ENCODE results near the gene TOM1L1.

TOM1L1 gene

DNA sequence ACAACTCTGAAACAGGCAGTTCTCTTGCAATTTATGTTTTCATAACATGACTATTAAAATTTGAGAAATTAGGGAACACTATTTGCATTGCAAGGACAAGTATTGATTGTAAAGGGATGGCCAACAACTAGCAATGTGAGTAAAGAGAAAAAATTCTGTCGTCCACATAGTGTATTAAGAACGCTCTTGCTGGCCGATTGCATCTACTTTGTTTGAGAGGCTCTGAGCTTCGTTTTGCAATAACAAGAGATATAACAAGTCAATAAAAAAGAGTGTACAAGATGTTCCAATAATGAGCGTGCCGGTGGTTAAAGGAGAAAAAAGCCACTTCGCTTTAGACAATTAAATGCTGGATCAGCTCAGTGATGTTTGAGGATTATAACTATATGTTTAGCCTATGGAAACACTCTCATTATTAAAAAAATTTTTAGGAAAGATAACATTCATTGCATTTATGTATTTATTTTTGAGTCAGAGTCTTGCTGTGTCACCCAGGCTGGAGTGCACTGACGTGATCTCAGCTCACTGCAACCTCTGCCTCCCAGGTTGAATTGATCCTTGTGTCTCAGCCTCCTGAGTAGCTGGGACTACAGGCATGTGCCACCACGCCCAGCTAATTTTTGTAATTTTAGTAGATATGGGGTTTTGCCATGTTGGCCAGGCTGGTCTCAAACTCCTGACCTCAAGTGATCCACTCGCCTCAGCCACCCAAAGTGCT lies 19.2 kb upstream of the TOM1L1 start:
- H2AK5ac ChIP-seq (ENCODE audit: low read depth, low read length) = no peak overlapping the region
- no CpG with 5 or more reads among the region's 10 CpGs for WGBS, 2 donors (ENCODE audit: extremely low coverage in 2 of 2, insufficient read length in 2 of 2, insufficient replicate concordance in 1 of 2)
- H3K18ac ChIP-seq (ENCODE audit: low read length) = no peak overlapping the region
- H3K14ac ChIP-seq (ENCODE audit: low read length) = no peak overlapping the region
- H2AFZ ChIP-seq (ENCODE audit: low read length) = no peak overlapping the region
- no peak overlapping the region for H4K8ac ChIP-seq (ENCODE audit: low read depth, low read length)
- H3K27me3 ChIP-seq (ENCODE audit: control insufficient read depth in 3 of 3, insufficient read depth in 3 of 3, low read depth in 1 of 3, low read length in 3 of 3) = no peaks in the 10 kb centered on the region
- H2BK120ac ChIP-seq (ENCODE audit: low read depth, low read length) = no peak overlapping the region
- no peaks in the 10 kb centered on the region for H3K79me1 ChIP-seq (ENCODE audit: low read depth, low read length)
- no peak overlapping the region for H4K91ac ChIP-seq (ENCODE audit: low read depth, low read length, poor library complexity)
- no peak overlapping the region for H3K4me2 ChIP-seq (ENCODE audit: insufficient read depth, low read length, poor library complexity, severe bottlenecking)
- H3K9ac ChIP-seq (ENCODE audit: low read depth, low read length, poor library complexity) = no peak overlapping the region
- no peak overlapping the region for H2BK12ac ChIP-seq (ENCODE audit: low read length)
- H2BK5ac ChIP-seq (ENCODE audit: low read length) = no peak overlapping the region
- H3K27ac ChIP-seq (replicated peaks; ENCODE audit: low read length) = no peak overlapping the region
- H3K9me3 ChIP-seq (replicated peaks in 1 of 2; ENCODE audit: control insufficient read depth in 2 of 2, insufficient read depth in 1 of 2, low read depth in 1 of 2, low read length in 2 of 2) = no peaks in the 10 kb centered on the region
- no peak for DNase-seq (ENCODE audit: low spot score)
- no peak overlapping the region for H3K4me3 ChIP-seq (ENCODE audit: low read length in 2 of 2)
- no peaks in the 10 kb centered on the region for H3K4me1 ChIP-seq (ENCODE audit: control insufficient read depth in 2 of 2, insufficient read depth in 1 of 2, low read depth in 1 of 2, low read length in 2 of 2)
- H2BK15ac ChIP-seq (ENCODE audit: low read length) = no peak overlapping the region
- no peak overlapping the region for H3K4ac ChIP-seq (ENCODE audit: low read length)
- H3K23ac ChIP-seq (ENCODE audit: low read depth, low read length, poor library complexity) = no peak overlapping the region
- H3K36me3 ChIP-seq (replicated peaks in 1 of 2; ENCODE audit: control insufficient read depth in 2 of 2, insufficient read depth in 2 of 2, low read length in 2 of 2) = no peaks in the 10 kb centered on the region

DNA sequence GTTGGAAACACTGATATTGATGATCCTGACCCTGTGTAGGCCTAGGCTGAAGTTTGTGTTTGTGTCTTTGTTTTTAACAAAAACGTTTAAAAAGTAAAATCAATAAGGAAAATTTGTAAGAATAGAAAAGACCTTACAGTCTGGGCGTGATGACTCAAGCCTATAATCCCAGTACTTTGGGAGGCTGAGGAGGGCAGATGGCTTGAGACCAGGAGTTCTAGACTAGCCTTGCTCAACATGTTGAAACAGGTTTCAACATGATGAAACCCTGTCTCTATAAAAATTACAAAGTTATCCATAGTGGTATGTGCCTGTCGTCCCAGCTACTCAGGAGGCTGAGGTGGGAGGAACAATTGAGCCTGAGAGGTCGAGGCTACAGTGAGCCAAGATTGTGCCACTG lies 18.3 kb upstream of the TOM1L1 start:
- Histone ChIP-seq H3K18ac (ENCODE audit: low read length) (no peak overlapping the region), H2BK120ac (ENCODE audit: low read depth, low read length) (no peak overlapping the region), H3K4ac (ENCODE audit: low read length) (no peak overlapping the region), H3K23ac (ENCODE audit: low read depth, low read length, poor library complexity) (no peak overlapping the region), H3K36me3 (replicated peaks in 1 of 2; ENCODE audit: control insufficient read depth in 2 of 2, insufficient read depth in 2 of 2, low read length in 2 of 2) (no peaks in the 10 kb centered on the region), H2AFZ (ENCODE audit: low read length) (no peak overlapping the region), H3K14ac (ENCODE audit: low read length) (no peak overlapping the region), H2BK12ac (ENCODE audit: low read length) (no peak overlapping the region), H3K9me3 (replicated peaks in 1 of 2; ENCODE audit: control insufficient read depth in 2 of 2, insufficient read depth in 1 of 2, low read depth in 1 of 2, low read length in 2 of 2) (no peaks in the 10 kb centered on the region), H4K8ac (ENCODE audit: low read depth, low read length) (no peak overlapping the region), H3K9ac (ENCODE audit: low read depth, low read length, poor library complexity) (no peak overlapping the region), H3K4me3 (ENCODE audit: low read length in 2 of 2) (no peak overlapping the region), H2BK5ac (ENCODE audit: low read length) (no peak overlapping the region), H4K91ac (ENCODE audit: low read depth, low read length, poor library complexity) (no peak overlapping the region), H3K4me1 (ENCODE audit: control insufficient read depth in 2 of 2, insufficient read depth in 1 of 2, low read depth in 1 of 2, low read length in 2 of 2) (no peaks in the 10 kb centered on the region), H3K27me3 (ENCODE audit: control insufficient read depth in 3 of 3, insufficient read depth in 3 of 3, low read depth in 1 of 3, low read length in 3 of 3) (no peaks in the 10 kb centered on the region), H3K4me2 (ENCODE audit: insufficient read depth, low read length, poor library complexity, severe bottlenecking) (no peak overlapping the region), H3K79me1 (ENCODE audit: low read depth, low read length) (no peaks in the 10 kb centered on the region), H2AK5ac (ENCODE audit: low read depth, low read length) (no peak overlapping the region), H2BK15ac (ENCODE audit: low read length) (no peak overlapping the region), H3K27ac (replicated peaks; ENCODE audit: low read length) (no peak overlapping the region)
- DNase-seq (ENCODE audit: low spot score) = no peak
- WGBS, 2 donors (ENCODE audit: extremely low coverage in 2 of 2, insufficient read length in 2 of 2, insufficient replicate concordance in 1 of 2) = no CpG with 5 or more reads among the region's 4 CpGs

DNA sequence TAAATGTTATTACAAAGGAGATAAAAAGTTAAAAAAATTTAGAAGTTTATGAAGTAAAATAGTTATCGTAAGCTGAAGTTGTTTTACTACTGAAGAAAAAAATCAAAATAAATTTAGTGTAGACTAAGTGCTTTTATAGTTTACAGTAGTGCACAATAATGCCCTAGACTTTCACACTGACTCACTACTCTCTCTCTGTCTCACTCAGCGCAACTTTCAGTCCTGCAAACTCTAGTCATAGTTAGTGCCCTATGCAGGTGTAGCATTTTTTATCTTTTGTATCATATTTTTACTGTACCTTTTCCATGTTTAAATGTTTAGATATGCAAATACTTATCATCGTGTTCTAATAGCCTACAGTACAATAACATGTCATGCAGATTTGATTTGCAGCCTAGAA lies 17.7 kb upstream of the TOM1L1 start:
- Histone ChIP-seq H2BK15ac (ENCODE audit: low read length) (no peak overlapping the region), H3K18ac (ENCODE audit: low read length) (no peak overlapping the region), H3K4ac (ENCODE audit: low read length) (no peak overlapping the region), H3K4me3 (ENCODE audit: low read length in 2 of 2) (no peak overlapping the region), H3K4me1 (ENCODE audit: control insufficient read depth in 2 of 2, insufficient read depth in 1 of 2, low read depth in 1 of 2, low read length in 2 of 2) (no peaks in the 10 kb centered on the region), H3K14ac (ENCODE audit: low read length) (no peak overlapping the region), H2BK120ac (ENCODE audit: low read depth, low read length) (no peak overlapping the region), H4K91ac (ENCODE audit: low read depth, low read length, poor library complexity) (no peak overlapping the region), H4K8ac (ENCODE audit: low read depth, low read length) (no peak overlapping the region), H2AK5ac (ENCODE audit: low read depth, low read length) (no peak overlapping the region), H2AFZ (ENCODE audit: low read length) (no peak overlapping the region), H3K27me3 (ENCODE audit: control insufficient read depth in 3 of 3, insufficient read depth in 3 of 3, low read depth in 1 of 3, low read length in 3 of 3) (no peaks in the 10 kb centered on the region), H3K9me3 (replicated peaks in 1 of 2; ENCODE audit: control insufficient read depth in 2 of 2, insufficient read depth in 1 of 2, low read depth in 1 of 2, low read length in 2 of 2) (no peaks in the 10 kb centered on the region), H2BK5ac (ENCODE audit: low read length) (no peak overlapping the region), H3K36me3 (replicated peaks in 1 of 2; ENCODE audit: control insufficient read depth in 2 of 2, insufficient read depth in 2 of 2, low read length in 2 of 2) (no peaks in the 10 kb centered on the region), H3K9ac (ENCODE audit: low read depth, low read length, poor library complexity) (no peak overlapping the region), H3K27ac (replicated peaks; ENCODE audit: low read length) (no peak overlapping the region), H3K23ac (ENCODE audit: low read depth, low read length, poor library complexity) (no peak overlapping the region), H3K4me2 (ENCODE audit: insufficient read depth, low read length, poor library complexity, severe bottlenecking) (no peak overlapping the region), H3K79me1 (ENCODE audit: low read depth, low read length) (no peaks in the 10 kb centered on the region), H2BK12ac (ENCODE audit: low read length) (no peak overlapping the region)
- DNase-seq (ENCODE audit: low spot score) = no peak
- 100% methylated on average over 1 of the region's 3 CpGs; no CpG with 5 or more reads in 1 of the 2 donors for WGBS, 2 donors (ENCODE audit: extremely low coverage in 2 of 2, insufficient read length in 2 of 2, insufficient replicate concordance in 1 of 2)

DNA sequence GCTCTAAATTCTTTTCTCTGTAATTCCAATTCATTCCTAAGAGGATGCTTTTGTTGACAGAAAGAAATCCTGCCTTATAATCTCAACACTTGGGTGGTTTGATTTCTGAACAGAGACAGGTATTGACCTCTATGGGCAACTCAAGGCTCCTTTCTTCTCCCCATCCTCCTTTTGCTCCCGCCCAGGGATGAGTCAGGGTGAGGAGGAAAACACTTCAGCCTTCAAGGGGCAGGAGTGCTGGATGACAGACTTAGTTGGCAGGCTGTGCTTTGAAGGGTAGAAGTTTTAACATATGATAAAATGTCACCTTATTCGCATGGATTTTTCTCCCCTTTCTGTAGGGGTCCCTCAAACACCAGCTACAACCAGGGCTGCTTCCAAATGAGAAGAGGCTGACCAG lies 16.7 kb upstream of the TOM1L1 start:
- Histone ChIP-seq H3K4me2 (ENCODE audit: insufficient read depth, low read length, poor library complexity, severe bottlenecking) (no peak overlapping the region), H3K27ac (replicated peaks; ENCODE audit: low read length) (no peak overlapping the region), H2BK120ac (ENCODE audit: low read depth, low read length) (no peak overlapping the region), H2BK12ac (ENCODE audit: low read length) (no peak overlapping the region), H4K8ac (ENCODE audit: low read depth, low read length) (no peak overlapping the region), H3K9me3 (replicated peaks in 1 of 2; ENCODE audit: control insufficient read depth in 2 of 2, insufficient read depth in 1 of 2, low read depth in 1 of 2, low read length in 2 of 2) (no peaks in the 10 kb centered on the region), H2AFZ (ENCODE audit: low read length) (no peak overlapping the region), H3K4me1 (ENCODE audit: control insufficient read depth in 2 of 2, insufficient read depth in 1 of 2, low read depth in 1 of 2, low read length in 2 of 2) (no peaks in the 10 kb centered on the region), H3K4ac (ENCODE audit: low read length) (no peak overlapping the region), H3K27me3 (ENCODE audit: control insufficient read depth in 3 of 3, insufficient read depth in 3 of 3, low read depth in 1 of 3, low read length in 3 of 3) (no peaks in the 10 kb centered on the region), H3K79me1 (ENCODE audit: low read depth, low read length) (no peaks in the 10 kb centered on the region), H3K18ac (ENCODE audit: low read length) (no peak overlapping the region), H2AK5ac (ENCODE audit: low read depth, low read length) (no peak overlapping the region), H3K9ac (ENCODE audit: low read depth, low read length, poor library complexity) (no peak overlapping the region), H2BK15ac (ENCODE audit: low read length) (no peak overlapping the region), H3K14ac (ENCODE audit: low read length) (no peak overlapping the region), H3K4me3 (ENCODE audit: low read length in 2 of 2) (no peak overlapping the region), H4K91ac (ENCODE audit: low read depth, low read length, poor library complexity) (no peak overlapping the region), H3K36me3 (replicated peaks in 1 of 2; ENCODE audit: control insufficient read depth in 2 of 2, insufficient read depth in 2 of 2, low read length in 2 of 2) (no peaks in the 10 kb centered on the region), H2BK5ac (ENCODE audit: low read length) (no peak overlapping the region), H3K23ac (ENCODE audit: low read depth, low read length, poor library complexity) (no peak overlapping the region)
- no peak for DNase-seq (ENCODE audit: low spot score)
- WGBS, 2 donors (ENCODE audit: extremely low coverage in 2 of 2, insufficient read length in 2 of 2, insufficient replicate concordance in 1 of 2) = no CpG with 5 or more reads among the region's 2 CpGs

Measured in neuronal stem cell (in vitro differentiated cells).